Ascending aorta (tissue), 2 donors: ENCODE results near the gene KHDC3L. TPM values are rescaled to one million over a fixed set of nuclear protein-coding genes. Genes with fewer than 3 reads are reported as not detected.

ENCODE experiments used
- DNase-seq, 2 donors: peaks; one replicate each; pipeline ENCODE4 v3.0.0-alpha.2; 2019; ENCODE audit warnings: low spot score in 2 of 2
- H3K27ac ChIP-seq, 2 donors: fragments of 200-600 bp; sonication (generic); one replicate each; pipeline ENCODE4 v1.5.1; 2016 to 2017; ENCODE audit warnings: mild to moderate bottlenecking in 1 of 2
- H3K27me3 ChIP-seq: fragments of 200-600 bp; sonication (generic); one replicate; pipeline ENCODE4 v1.5.1; 2017
- H3K36me3 ChIP-seq, 2 donors: fragments of 200-600 bp; sonication (generic); one replicate each; pipeline ENCODE4 v1.5.1; 2016
- H3K4me1 ChIP-seq, 2 donors: fragments of 200-600 bp; sonication (generic); one replicate each; pipeline ENCODE4 v1.5.1; 2016 to 2017; ENCODE audit warnings: mild to moderate bottlenecking in 1 of 2
- H3K4me3 ChIP-seq, 2 donors: fragments of 200-600 bp; sonication (generic); one replicate each; pipeline ENCODE4 v1.5.1; 2016 to 2017; ENCODE audit warnings: mild to moderate bottlenecking in 1 of 2
- H3K9me3 ChIP-seq, 2 donors: fragments of 200-600 bp; sonication (generic); one replicate each; pipeline ENCODE4 v1.5.1; 2016
- CTCF ChIP-seq, 3 experiments: fragments of 200-600 bp in 2 of 3; fragments of 450-650 bp in 1 of 3; sonication (generic) in 2 of 3; IDR thresholded peaks; one replicate each; pipeline ENCODE4 v1.5.1; 2016 to 2019; ENCODE audit warnings: antibody characterized with exemption in 3 of 3, mild to moderate bottlenecking in 1 of 3, moderate library complexity in 1 of 3
- intact Hi-C: fragments of 100-400 bp; cut with DNase I; formaldehyde crosslinking; loops from one replicate; pipeline ENCODE4 v1.15.1; 2023
- total RNA-seq: library from RNA; depleted of rRNA; stranded (reverse); fragments of >200 nt; gene quantifications from one replicate; pipeline ENCODE4 v1.1.0, GENCODE V29; 2016

KHDC3L gene
- total RNA-seq, 1 donor from 2014 or later, result not detected

- no peak for TF ChIP-seq CTCF (IDR thresholded peaks at IDR 0.05)
These were observed 13.8 kb upstream of the KHDC3L start for GRCh38 chr6:73348550-73349204.

GRCh38 chr6:73349311-73349710, 13.1 kb upstream of the KHDC3L start:
- no peaks in the 10 kb centered on the region for H3K27me3 ChIP-seq
- H3K9me3 ChIP-seq, result no peaks in the 10 kb centered on the region
- no peak overlapping the region for H3K27ac ChIP-seq
- intact Hi-C loops, result no loop called here
- H3K36me3 ChIP-seq, result no peaks in the 10 kb centered on the region
- H3K4me3 ChIP-seq, result no peak overlapping the region
- H3K4me1 ChIP-seq, result no peaks in the 10 kb centered on the region
- DNase-seq, result no peak
- TF ChIP-seq CTCF (IDR thresholded peaks at IDR 0.05), result no peak

More at GRCh38 chr6:73348550-73349204, 13.8 kb upstream of the KHDC3L start:
- no peaks in the 10 kb centered on the region for H3K4me1 ChIP-seq
- H3K27ac ChIP-seq, result no peak overlapping the region
- no peaks in the 10 kb centered on the region for H3K27me3 ChIP-seq
- no peaks in the 10 kb centered on the region for H3K9me3 ChIP-seq
- no peak for DNase-seq
- intact Hi-C loops, result no loop called here
- H3K36me3 ChIP-seq, result no peaks in the 10 kb centered on the region
- no peak overlapping the region for H3K4me3 ChIP-seq

GRCh38 chr6:73353636-73354593, 8.5 kb upstream of the KHDC3L start, which contains the start of gene DPPA5:
Gene DPPA5, minus strand, starts transcription at chr6:73354276. Its CDS starts 51 bp downstream, at chr6:73354225.
- no peaks in the 10 kb centered on the region for H3K27me3 ChIP-seq
- H3K9me3 ChIP-seq, result no peaks in the 10 kb centered on the region
- no peak within 1 kb of the TSS for H3K27ac ChIP-seq
- no peaks in the 10 kb centered on the region for H3K36me3 ChIP-seq
- no peak for TF ChIP-seq CTCF (IDR thresholded peaks at IDR 0.05)
- no peaks in the 10 kb centered on the region for H3K4me1 ChIP-seq
- H3K4me3 ChIP-seq, result no peak within 1 kb of the TSS
- intact Hi-C loops, result no loop called here
- no peak for DNase-seq

- intact Hi-C loops, result no loop called here
- Histone ChIP-seq H3K4me1 (no peaks in the 10 kb centered on the region), H3K9me3 (no peaks in the 10 kb centered on the region), H3K27ac (no peak overlapping the region), H3K4me3 (no peak overlapping the region), H3K36me3 (no peaks in the 10 kb centered on the region), H3K27me3 (no peaks in the 10 kb centered on the region)
- no peak for DNase-seq
- no peak for TF ChIP-seq CTCF (IDR thresholded peaks at IDR 0.05)
These were observed 545 bp downstream of the KHDC3L start for GRCh38 chr6:73362869-73363536.

- no peak for TF ChIP-seq CTCF (IDR thresholded peaks at IDR 0.05)
- DNase-seq, result no peak
- H3K27ac ChIP-seq, result no peak overlapping the region
- H3K9me3 ChIP-seq, result no peaks in the 10 kb centered on the region
- H3K36me3 ChIP-seq, result no peaks in the 10 kb centered on the region
- no peaks in the 10 kb centered on the region for H3K27me3 ChIP-seq
- H3K4me1 ChIP-seq, result no peaks in the 10 kb centered on the region
- intact Hi-C loops, result no loop called here
- H3K4me3 ChIP-seq, result no peak overlapping the region
These were observed 1.0 kb downstream of the KHDC3L start for GRCh38 chr6:73363537-73363875.
